Measurements from ENCODE around the gene ABLIM1.

DNA sequence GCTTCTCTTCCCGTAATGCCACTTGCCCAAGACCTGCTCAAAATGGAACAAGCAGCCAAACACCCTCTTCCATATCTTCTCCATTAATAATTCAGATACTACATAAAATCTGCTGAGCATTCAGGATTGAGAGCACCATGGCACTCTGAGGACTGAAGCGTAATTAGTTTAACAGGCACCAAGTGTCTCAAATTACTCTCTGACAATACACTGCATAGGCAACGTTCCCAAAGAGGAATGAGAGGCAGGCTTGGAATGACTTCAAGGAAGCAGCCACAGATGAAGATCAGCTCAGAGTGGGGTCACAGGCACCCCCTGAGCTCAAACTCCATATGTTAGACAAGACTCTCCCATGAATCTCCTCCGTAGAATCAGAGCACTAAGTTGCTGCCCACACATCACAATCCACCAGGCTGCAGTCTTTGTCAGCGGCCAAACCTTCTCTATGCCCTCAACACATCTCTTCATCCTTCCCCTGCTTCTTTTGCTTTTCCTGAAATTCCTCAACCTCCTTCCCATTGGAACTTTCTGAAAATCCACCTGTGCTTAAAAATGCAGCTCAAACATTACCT, 4.7 kb upstream of the ABLIM1 start:
- TF ChIP-seq, protein P1, sequence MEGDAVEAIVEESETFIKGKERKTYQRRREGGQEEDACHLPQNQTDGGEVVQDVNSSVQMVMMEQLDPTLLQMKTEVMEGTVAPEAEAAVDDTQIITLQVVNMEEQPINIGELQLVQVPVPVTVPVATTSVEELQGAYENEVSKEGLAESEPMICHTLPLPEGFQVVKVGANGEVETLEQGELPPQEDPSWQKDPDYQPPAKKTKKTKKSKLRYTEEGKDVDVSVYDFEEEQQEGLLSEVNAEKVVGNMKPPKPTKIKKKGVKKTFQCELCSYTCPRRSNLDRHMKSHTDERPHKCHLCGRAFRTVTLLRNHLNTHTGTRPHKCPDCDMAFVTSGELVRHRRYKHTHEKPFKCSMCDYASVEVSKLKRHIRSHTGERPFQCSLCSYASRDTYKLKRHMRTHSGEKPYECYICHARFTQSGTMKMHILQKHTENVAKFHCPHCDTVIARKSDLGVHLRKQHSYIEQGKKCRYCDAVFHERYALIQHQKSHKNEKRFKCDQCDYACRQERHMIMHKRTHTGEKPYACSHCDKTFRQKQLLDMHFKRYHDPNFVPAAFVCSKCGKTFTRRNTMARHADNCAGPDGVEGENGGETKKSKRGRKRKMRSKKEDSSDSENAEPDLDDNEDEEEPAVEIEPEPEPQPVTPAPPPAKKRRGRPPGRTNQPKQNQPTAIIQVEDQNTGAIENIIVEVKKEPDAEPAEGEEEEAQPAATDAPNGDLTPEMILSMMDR (IDR thresholded peaks at IDR 0.05) = no peak
- no peak for TF ChIP-seq POLR2A (IDR thresholded peaks at IDR 0.05)
